DMS79 treated with DMSO at 0.1 percent for 48 hours (cell line): ENCODE measurements around the gene CREB3.
A peak's percentile ranks its signal among the peaks of the same experiment; 100 is the strongest.

Experiments
- DNase-seq: peaks from one replicate; lab custom pipeline; 2025; lab: John Stamatoyannopoulos, UW

CREB3 gene

GRCh38 chr9:35749515-35750255, 17.2 kb downstream of the CREB3 start:
- peak; percentile 39 for DNase-seq

- DNase-seq: no peak
Observed at GRCh38 chr9:35750256-35750531, 17.7 kb downstream of the CREB3 start.

DNA sequence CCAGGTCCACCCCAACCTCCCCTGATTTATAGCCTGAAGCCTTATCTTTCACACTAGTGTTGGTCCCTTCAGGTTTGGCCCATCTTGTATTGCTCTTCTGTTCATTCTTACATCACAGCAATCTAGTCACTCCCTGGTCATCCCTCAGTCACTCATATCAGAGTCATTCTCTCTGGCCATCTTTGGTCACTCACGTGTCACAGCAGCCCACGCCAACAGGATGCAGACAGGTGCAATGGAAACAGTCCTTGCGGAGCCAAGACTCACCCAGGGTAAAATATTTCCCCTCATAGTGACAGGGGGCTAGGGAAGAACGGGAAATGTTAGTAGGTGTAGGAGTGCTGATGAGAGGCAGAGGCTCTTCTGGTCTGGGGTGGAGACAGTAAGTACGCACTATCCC, 21.0 kb downstream of the CREB3 start:
- no peak for DNase-seq

GRCh38 chr9:35754264-35754663, 21.8 kb downstream of the CREB3 start, which contains the start of gene MSMP:
Gene MSMP, minus strand, starts transcription at chr9:35754276. Its CDS starts 147 bp downstream, at chr9:35754129.
- no peak for DNase-seq

GRCh38 chr9:35755071-35755470, 22.6 kb downstream of the CREB3 start:
- no peak for DNase-seq

DNA sequence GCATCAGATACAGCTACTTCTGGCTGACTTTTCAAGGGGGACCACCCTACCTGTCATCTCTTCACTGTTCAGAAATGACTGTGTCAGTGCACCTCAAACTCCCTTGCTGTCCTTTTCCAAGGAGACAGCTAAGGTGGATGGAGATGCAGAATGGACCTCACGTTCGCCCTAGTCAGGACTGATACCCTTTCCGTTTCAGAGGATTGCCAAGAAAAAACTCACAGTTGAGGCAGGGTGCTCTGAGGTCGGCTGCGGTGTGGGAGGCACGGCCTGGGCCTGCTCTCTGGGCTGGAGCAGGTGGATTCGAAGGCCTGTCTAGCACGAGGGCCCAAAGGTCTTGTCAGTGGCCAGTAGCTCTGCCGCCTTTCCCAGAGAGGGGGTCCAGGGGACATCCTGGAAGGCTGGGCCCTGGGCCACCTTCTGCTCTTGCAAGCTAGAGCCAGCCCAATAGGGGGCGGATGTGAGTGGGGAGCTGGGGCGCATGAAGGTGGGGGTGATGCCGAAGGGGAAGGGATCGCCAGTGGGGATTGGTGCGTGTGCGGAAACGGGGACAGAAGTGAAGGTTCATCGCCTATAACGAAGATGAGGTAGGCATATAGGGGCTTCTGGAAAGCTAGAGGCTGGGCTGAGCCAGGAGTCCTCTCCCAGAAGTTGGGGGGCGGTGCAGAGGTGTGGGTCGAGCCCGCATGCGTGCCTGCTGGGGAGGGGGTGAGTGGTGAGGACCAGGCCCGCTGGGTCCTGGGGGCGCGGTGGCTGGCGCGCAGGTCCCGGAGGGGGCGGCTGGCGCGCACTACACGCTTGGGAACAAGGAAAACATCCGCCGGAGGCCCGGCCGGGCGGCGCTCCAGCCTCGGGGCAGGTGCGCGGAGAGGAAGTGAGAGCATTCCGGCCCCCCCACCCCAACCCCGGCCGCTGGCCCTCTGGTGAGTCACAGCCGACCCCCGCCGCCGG, 24.1 kb downstream of the CREB3 start:
- peak; percentile 55 for DNase-seq

DNA sequence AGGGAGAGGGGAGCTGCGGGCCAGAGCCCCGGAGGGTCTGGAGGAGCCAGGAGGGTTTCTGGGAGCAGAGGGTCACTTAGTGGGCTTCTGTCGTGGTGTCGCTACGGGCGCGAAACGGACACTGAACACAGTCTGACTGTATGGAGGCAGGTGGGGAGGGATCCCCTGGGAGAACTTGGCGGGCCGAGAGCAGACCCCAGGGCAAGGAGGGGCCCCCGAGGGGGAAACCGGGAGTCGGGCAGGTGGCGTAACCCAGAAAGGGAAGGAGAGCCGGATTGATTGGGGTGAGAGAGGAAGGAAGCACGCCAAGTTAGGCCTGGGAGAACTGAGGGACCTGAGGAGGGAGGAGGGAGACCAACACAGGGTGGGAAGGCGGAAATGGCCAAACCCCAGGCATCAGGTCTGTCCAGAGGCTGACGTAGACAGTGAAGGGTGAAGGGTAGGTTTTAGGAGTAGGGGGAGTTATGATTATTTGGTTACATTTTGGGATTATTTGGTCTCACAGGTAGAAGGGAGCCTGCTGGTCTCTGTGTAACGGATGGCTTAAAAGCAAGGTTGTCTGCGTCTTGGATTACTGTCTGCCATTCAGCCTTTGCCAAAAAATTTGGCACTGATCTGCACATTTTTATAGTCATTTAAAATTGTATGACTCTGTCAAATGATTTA, 24.9 kb downstream of the CREB3 start:
- peak; percentile 66 for DNase-seq

- peak; percentile 44 for DNase-seq
Observed at GRCh38 chr9:35757892-35758275, 25.4 kb downstream of the CREB3 start.

DNA sequence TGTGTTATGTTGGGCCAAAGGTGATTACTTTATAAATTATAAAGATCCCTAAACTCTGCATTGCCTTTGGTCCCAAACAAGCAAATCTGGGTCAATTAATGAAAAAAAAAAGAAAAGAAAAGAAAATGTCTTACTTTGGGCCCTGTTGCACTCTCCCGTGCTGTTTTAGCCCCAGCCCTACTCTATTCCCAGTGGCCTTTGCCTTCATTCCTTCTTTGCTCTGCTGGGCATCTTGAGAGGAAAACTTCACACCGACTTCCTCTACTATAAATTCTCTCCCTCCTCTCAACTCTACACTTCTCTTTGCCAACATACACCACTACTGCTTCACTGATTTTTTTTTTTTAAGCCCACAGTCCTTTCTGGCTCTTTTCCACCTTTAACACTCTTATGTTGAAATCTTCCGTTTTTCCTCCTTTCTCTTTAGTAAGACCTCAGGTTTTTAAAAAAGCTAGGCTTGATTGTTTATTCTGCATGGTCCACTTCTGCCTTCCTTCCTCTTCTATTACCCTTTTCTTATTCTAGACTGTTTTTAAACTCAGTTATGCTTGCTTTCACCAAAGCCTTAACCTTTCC, 26.1 kb downstream of the CREB3 start:
- DNase-seq: no peak

DNA sequence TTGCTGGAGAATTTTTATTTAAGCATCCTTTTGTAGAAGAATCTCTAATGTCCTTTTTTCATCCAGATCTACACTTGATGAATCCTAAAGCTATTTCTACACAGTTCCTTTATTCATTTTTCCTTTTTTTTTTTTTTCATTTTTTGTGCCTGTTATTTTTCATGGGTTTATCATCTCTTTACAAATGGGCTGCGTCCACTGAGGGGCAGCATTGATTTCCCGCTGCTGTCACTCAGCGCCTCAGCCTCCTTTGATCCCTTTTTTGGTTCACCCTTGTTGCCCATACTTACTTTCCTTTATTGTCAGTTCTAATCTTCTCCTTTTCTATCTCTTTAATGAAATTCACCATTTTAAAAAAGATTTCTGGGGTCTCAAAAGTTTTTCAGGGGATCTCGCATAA, 27.3 kb downstream of the CREB3 start:
- DNase-seq: no peak

- DNase-seq: no peak
Observed at GRCh38 chr9:35760651-35761050, 28.2 kb downstream of the CREB3 start.

DNA sequence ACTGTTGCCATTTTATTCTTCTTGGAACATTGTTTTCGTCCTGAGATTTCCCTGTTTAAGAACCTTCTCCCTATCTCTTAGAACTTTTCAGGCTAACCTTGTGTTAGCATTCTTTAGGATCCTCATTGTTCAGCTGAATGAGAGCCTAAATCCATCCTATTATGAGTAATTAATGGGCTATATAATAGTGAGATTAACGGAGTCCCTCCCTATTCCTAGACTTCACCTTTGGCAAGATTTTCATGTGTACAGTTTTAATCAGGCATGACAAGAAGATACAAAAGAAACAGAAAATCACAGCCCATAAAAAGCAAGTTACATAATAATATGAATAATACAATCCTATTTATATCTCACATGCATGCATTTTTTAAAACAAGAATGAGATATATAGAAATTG, 30.7 kb downstream of the CREB3 start:
- DNase-seq: no peak

DNA sequence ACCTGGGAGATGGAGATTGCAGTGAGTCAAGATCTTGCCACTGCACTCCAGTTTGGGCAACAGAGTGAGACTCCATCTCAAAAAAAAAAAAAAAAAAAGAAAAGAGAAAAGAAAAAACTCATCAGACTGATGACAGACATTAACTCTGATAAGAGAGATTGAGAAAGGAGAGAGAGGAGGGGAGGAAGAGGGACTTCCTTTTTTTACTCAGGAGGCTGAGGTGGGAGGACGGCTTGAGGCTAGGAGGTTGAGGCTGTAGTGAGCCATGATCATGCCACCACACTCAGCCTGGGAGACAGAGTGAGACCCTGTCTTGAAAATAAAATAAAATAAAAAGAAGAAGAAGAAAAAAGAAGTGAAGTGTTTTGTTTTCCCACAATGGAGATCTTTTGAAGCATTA, 31.3 kb downstream of the CREB3 start:
- no peak for DNase-seq

GRCh38 chr9:35766997-35767396, 34.5 kb downstream of the CREB3 start:
- DNase-seq: no peak

DNA sequence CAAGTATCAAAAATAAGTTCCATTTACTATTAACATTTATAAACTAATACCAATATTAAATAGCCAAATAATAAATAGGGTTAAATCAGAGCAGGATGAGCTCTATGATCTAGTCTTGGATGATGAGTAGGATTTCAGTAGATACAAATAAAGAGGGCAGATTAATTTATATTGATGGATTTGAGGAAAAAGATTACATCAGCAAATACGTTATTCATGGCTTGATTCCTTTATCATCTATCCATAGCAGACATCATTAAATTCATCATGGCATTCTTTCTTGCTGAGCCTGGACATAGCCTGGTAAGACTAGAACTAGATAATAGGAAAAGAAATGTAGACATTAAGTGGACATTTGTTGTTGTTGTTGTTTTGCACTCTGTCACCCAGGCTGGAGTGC, 35.0 kb downstream of the CREB3 start:
- DNase-seq: no peak

GRCh38 chr9:35769763-35770162, 37.3 kb downstream of the CREB3 start:
- no peak for DNase-seq

DNA sequence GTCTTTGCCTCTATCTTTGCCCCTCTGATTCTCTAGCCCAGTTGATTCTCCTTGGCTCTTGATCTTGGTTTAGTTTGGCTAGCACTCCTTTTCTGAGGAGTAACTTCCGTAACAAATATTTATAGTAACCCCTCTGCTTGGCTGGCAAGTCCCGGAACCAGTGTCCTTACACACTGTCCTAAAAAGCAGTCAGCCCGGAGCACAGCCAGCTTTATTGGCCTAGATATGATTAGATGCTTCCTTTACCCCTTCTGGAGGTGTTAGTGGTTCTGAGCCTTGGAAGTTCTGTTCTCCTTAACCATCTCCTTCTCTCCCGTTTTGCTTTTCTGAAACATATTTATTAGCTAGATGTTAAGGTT, 38.6 kb downstream of the CREB3 start:
- DNase-seq: no peak

DNA sequence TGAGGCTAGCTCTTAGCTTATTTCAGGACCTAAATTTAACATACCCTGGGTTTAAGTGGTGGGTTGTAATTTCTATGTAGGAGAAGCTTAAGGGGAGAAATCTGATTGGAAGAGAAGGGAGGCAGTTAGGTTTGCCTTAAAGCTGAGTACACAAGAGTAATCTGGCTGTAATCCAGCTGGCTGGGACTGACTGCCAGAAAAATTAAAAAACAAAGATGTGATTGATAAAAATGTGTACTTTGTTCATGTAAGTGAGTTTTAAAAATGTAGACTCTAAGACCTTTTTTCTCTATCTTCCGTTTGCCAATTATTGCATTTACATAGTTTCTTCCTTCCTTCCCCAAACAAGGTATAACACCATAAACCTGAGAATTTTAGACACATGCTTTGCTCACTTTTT, 39.1 kb downstream of the CREB3 start:
- peak; percentile 77 for DNase-seq

- no peak for DNase-seq
Observed at GRCh38 chr9:35771943-35772342, 39.5 kb downstream of the CREB3 start.

- DNase-seq: no peak
Observed at GRCh38 chr9:35774907-35775635, 42.6 kb downstream of the CREB3 start.

GRCh38 chr9:35776018-35776417, 43.6 kb downstream of the CREB3 start:
- peak; percentile 89 for DNase-seq

DNA sequence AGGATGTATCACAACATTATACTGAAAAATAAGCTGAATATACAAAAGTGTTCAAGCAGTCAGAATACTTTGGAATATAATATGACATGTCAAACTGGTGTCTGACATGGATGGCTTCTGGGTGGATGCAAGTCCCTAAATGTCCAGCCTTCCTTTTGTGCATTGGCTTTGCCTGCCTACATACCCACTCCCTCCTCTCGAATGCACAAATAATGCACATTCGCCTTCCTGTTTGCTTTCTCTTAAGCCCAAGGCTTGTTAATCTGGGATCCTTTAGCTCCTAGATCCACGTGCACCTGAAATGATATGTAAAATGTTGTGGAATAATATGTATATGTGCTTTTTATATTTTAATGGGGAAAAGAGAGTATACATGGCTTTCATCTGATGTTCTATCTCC, 46.0 kb downstream of the CREB3 start:
- no peak for DNase-seq
